HL-60 (cell line): Measurements from ENCODE around the gene C14orf93.

ENCODE experiments used
- DNase-seq, 2 experiments: peaks; one replicate each; pipeline ENCODE4 v3.0.0-alpha.2; 2010 to 2020; ENCODE audit warnings: low read depth in 1 of 2, low spot score in 1 of 2
- H3K27ac ChIP-seq: fragments of 250-450 bp; sonication (Bioruptor Pico); replicated peaks from 2 replicates; pipeline ENCODE4 v1.5.1; 2020; ENCODE audit warnings: mild to moderate bottlenecking, moderate library complexity
- H3K27me3 ChIP-seq: fragments of 250-450 bp; sonication (Bioruptor Pico); 2 replicates; pipeline ENCODE4 v1.5.1; 2021; ENCODE audit warnings: mild to moderate bottlenecking, moderate library complexity; ENCODE audit not compliant: insufficient read depth, poor library complexity, severe bottlenecking
- H3K4me3 ChIP-seq: replicated peaks from 2 replicates; pipeline ENCODE4 v1.5.1; 2011; ENCODE audit warnings: mild to moderate bottlenecking, control low read depth, low read length; ENCODE audit not compliant: insufficient read depth
- GABPA ChIP-seq: IDR thresholded peaks from 2 replicates; pipeline ENCODE4 v1.6.1; 2012; ENCODE audit warnings: low read depth
- POLR2AphosphoS5 ChIP-seq: IDR thresholded peaks from 2 replicates; pipeline ENCODE4 v1.6.1; 2012; ENCODE audit warnings: low read depth
- SPI1 ChIP-seq: IDR thresholded peaks from 2 replicates; pipeline ENCODE4 v1.6.1; 2012; ENCODE audit warnings: low read depth, mild to moderate bottlenecking, borderline replicate concordance
- TF ChIP-seq, protein P1 (sequence below): IDR thresholded peaks from one replicate; pipeline ENCODE4 v1.5.1; 2011; ENCODE audit warnings: low read length, control low read depth, inconsistent platforms; ENCODE audit not compliant: insufficient read depth
- TF ChIP-seq, protein P2 (sequence below): IDR thresholded peaks from 2 replicates; pipeline ENCODE4 v1.6.1; 2012; ENCODE audit warnings: low read depth; ENCODE audit not compliant: insufficient replicate concordance

C14orf93 gene

DNA sequence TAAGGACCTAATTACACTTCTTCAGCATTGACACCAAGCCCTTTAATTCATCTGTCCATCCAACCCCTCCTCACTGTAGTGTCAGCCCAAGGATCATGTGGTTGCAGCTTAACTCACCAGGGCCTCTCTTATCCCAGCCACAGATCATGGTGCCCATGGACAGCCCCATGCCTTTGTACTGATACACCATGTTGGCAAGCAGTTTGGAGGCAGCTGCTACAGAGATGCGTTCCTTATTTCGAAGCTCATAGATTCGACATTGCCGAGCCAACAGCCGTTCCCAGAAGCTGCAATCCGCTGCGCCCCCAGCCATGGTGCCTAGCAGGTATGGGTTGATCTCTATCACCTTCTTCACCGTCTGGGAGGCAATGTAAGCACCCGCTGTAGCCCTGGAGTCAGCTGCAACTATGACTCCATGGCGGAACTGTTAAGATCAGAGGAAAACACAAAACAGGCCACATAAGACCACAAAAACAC is 23.3 kb upstream of the C14orf93 start:
- TF ChIP-seq, protein P1, sequence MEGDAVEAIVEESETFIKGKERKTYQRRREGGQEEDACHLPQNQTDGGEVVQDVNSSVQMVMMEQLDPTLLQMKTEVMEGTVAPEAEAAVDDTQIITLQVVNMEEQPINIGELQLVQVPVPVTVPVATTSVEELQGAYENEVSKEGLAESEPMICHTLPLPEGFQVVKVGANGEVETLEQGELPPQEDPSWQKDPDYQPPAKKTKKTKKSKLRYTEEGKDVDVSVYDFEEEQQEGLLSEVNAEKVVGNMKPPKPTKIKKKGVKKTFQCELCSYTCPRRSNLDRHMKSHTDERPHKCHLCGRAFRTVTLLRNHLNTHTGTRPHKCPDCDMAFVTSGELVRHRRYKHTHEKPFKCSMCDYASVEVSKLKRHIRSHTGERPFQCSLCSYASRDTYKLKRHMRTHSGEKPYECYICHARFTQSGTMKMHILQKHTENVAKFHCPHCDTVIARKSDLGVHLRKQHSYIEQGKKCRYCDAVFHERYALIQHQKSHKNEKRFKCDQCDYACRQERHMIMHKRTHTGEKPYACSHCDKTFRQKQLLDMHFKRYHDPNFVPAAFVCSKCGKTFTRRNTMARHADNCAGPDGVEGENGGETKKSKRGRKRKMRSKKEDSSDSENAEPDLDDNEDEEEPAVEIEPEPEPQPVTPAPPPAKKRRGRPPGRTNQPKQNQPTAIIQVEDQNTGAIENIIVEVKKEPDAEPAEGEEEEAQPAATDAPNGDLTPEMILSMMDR: no peak
- TF ChIP-seq GABPA (no peak), SPI1 (no peak), POLR2AphosphoS5 (no peak)
- TF ChIP-seq, protein P2, sequence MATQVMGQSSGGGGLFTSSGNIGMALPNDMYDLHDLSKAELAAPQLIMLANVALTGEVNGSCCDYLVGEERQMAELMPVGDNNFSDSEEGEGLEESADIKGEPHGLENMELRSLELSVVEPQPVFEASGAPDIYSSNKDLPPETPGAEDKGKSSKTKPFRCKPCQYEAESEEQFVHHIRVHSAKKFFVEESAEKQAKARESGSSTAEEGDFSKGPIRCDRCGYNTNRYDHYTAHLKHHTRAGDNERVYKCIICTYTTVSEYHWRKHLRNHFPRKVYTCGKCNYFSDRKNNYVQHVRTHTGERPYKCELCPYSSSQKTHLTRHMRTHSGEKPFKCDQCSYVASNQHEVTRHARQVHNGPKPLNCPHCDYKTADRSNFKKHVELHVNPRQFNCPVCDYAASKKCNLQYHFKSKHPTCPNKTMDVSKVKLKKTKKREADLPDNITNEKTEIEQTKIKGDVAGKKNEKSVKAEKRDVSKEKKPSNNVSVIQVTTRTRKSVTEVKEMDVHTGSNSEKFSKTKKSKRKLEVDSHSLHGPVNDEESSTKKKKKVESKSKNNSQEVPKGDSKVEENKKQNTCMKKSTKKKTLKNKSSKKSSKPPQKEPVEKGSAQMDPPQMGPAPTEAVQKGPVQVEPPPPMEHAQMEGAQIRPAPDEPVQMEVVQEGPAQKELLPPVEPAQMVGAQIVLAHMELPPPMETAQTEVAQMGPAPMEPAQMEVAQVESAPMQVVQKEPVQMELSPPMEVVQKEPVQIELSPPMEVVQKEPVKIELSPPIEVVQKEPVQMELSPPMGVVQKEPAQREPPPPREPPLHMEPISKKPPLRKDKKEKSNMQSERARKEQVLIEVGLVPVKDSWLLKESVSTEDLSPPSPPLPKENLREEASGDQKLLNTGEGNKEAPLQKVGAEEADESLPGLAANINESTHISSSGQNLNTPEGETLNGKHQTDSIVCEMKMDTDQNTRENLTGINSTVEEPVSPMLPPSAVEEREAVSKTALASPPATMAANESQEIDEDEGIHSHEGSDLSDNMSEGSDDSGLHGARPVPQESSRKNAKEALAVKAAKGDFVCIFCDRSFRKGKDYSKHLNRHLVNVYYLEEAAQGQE: no peak
- H3K27ac ChIP-seq: no peak overlapping the region
- no peaks in the 10 kb centered on the region for H3K27me3 ChIP-seq
- DNase-seq: no peak
- no peak overlapping the region; the same call in 1 of the 2 replicates for H3K4me3 ChIP-seq

DNA sequence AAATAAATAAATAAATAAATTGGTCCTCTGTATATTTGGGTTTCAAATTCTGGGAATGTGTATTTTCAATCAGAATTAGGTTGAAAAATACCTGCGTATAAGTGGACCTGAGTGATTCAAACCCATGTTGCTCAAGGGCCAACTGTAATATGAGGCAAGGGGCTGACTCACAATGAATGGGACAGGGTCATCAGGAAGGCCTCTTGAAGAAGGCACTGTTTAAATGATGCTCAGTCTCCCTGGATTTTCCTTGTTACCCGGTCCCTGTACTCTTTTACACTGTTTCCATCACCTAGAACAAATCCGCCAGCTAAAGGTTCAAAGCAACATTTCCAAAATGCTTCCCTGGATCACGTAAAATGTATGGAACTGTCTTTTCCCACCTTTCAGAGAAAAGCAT is 21.0 kb upstream of the C14orf93 start:
- no peak overlapping the region for H3K27ac ChIP-seq

DNA sequence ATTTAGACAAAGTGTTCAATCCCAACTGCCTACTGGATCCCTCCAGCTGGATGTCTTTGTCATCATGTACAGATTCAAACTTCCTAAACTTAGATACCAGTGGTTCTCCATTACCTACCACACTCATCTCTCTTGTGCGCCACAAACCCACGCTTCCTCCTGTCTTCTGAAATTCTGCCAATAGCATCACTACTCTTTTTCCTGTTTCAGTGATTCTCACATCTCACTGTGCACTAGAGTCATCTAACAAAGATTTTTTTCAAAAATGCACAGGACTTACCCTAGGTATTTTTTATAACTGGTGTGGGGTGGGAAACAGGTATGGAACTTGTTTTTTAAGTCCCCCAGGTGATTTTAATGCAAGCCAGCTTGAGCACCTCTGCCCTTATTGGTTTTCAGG is 18.9 kb upstream of the C14orf93 start:
- no peak for DNase-seq
- TF ChIP-seq, protein P2: no peak
- no peak for TF ChIP-seq SPI1
- no peak for TF ChIP-seq GABPA
- TF ChIP-seq, protein P1: no peak
- TF ChIP-seq POLR2AphosphoS5: no peak
- Histone ChIP-seq H3K27ac (no peak overlapping the region), H3K4me3 (no peak overlapping the region), H3K27me3 (no peaks in the 10 kb centered on the region)

More for the DNA sequence above, 21.0 kb upstream of the C14orf93 start:
- no peak overlapping the region for H3K4me3 ChIP-seq
- H3K27me3 ChIP-seq: no peaks in the 10 kb centered on the region
- DNase-seq: no peak
- TF ChIP-seq, protein P1: no peak
- TF ChIP-seq, protein P2: no peak
- no peak for TF ChIP-seq SPI1
- TF ChIP-seq POLR2AphosphoS5: no peak
- no peak for TF ChIP-seq GABPA
